ENCODE results near the gene RHEBL1.

- no peak for TF ChIP-seq CTCF (IDR thresholded peaks at IDR 0.05)
- TF ChIP-seq EP300 (IDR thresholded peaks at IDR 0.05; ENCODE audit: low read depth), result no peak
- no peak for TF ChIP-seq POLR2A (IDR thresholded peaks at IDR 0.05)
These were observed 1.2 kb upstream of the RHEBL1 start for GRCh38 chr12:49070971-49071370.

All from transverse colon (tissue), 3 donors.